AG04449 (cell line): Measurements from ENCODE around the gene RAC2.

Source experiments
- CTCF ChIA-PET: fragments of 350-600 bp; formaldehyde crosslinking; extraction: SDS; loops from one replicate; lab custom pipeline; 2021; ENCODE audit warnings: antibody characterized with exemption; lab: Yijun Ruan, JAX
- POLR2A ChIA-PET: fragments of 400-600, 350-600 bp; formaldehyde crosslinking; extraction: SDS; loops from one replicate; lab custom pipeline; 2020; ENCODE audit warnings: antibody characterized with exemption, inconsistent platforms; lab: Yijun Ruan, JAX
- DNase-seq: peaks from one replicate; pipeline ENCODE4 v3.0.0-alpha.2; 2010; ENCODE audit warnings: low read depth, low spot score
- H3K4me3 ChIP-seq: 2 replicates; pipeline ENCODE4 v1.5.1; 2011; ENCODE audit warnings: low read depth, mild to moderate bottlenecking, control low read depth, low read length
- TF ChIP-seq, protein P1 (sequence below): IDR thresholded peaks from one replicate; pipeline ENCODE4 v1.5.1; 2011; ENCODE audit warnings: mild to moderate bottlenecking, moderate library complexity, low read length, control low read depth, inconsistent platforms; ENCODE audit not compliant: insufficient read depth; ENCODE audit errors: missing control alignments

Gene RAC2

DNA sequence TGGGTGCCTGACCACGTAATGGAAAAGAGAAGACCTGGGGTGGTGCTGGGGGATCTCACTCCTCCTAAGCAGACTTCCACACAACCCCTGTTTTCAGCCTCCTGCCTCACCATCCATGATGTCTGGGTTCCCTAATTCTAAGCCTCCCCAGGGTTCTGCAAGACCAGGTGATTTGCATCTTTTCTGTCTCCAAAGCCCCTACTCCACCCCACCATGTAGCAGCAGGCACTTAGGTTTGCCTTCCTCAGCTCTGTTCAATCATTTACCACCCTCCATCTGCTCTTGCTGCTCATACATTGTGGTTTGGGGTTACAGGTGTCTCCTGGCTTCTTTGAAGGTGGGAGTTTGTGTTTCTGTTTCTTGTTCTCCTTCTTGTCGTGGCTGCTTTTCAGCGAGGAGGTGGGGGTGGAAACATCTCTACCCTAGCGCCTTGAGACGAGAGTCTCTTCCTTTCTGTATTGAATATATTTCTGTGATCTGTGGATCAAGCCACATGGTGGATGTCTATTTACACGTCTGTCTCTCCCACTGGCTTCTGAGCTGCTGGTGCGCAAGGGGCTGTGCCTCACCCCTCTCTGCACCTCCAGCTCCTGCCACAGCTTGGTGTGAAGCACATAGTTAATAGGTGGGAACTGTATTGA lies 25.2 kb downstream of the RAC2 start:
- no peak for DNase-seq
- ChIA-PET CTCF (interaction anchor here (1.8 to 3.0 kb wide), 2 partner anchors 19 to 42 kb away, joined by 6 to 16 read pairs; no protein-coding TSS in a partner anchor), POLR2A (interaction anchor here (0.6 kb wide), 1 partner anchor 19 kb away, joined by 4 read pairs; no protein-coding TSS in a partner anchor)
- no peak overlapping the region for H3K4me3 ChIP-seq
- TF ChIP-seq, protein P1, sequence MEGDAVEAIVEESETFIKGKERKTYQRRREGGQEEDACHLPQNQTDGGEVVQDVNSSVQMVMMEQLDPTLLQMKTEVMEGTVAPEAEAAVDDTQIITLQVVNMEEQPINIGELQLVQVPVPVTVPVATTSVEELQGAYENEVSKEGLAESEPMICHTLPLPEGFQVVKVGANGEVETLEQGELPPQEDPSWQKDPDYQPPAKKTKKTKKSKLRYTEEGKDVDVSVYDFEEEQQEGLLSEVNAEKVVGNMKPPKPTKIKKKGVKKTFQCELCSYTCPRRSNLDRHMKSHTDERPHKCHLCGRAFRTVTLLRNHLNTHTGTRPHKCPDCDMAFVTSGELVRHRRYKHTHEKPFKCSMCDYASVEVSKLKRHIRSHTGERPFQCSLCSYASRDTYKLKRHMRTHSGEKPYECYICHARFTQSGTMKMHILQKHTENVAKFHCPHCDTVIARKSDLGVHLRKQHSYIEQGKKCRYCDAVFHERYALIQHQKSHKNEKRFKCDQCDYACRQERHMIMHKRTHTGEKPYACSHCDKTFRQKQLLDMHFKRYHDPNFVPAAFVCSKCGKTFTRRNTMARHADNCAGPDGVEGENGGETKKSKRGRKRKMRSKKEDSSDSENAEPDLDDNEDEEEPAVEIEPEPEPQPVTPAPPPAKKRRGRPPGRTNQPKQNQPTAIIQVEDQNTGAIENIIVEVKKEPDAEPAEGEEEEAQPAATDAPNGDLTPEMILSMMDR = no peak

DNA sequence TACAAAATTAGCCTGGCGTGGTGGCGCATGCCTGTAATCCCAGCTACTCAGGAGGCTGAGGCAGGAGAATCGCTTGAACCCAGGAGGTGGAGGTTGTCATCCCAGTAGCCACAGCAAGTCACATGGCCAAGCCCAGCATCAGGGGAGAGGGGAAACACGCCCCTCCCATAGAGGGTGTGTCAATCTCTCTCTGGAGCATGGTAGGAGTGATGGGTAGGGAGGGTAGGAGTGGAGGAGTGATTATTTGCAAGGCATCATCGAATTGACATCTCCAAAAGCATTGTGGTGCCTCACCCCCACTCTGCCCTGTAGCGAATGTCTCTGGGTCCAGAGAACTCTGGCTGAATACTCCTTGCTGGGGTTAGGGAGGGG lies 25.7 kb downstream of the RAC2 start:
- CTCF ChIA-PET = interaction anchor here (1.8 to 3.3 kb wide), 3 partner anchors 18 to 43 kb away, joined by 6 to 33 read pairs (median 16); no protein-coding TSS in a partner anchor
- POLR2A ChIA-PET = interaction anchor here (1.8 kb wide), 1 partner anchor 12 kb away, joined by 4 read pairs; no protein-coding TSS in a partner anchor
- TF ChIP-seq, protein P1 = no peak
- no peak overlapping the region for H3K4me3 ChIP-seq
- no peak for DNase-seq

DNA sequence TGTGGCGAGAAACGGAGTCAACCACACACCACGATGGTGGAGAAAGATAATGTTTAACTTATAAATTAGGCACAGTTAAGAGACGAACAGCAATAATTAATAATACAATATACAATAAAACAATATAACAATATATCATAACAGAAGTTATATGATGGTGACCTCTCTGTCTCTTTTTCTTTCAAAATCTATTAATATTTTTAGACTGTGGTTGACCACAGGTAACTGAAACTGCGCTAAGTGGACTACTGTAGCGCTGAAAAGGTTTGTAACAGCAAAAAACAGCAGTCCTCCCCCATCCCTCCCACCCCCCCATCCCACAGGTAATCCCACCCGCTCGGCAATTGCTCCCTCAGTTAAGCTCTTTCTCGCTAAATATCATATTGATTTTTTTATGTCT lies 28.2 kb downstream of the RAC2 start:
- ChIA-PET CTCF (interaction anchor here (2.0 to 3.3 kb wide), 2 partner anchors 15 to 170 kb away, joined by 4 to 33 read pairs; no protein-coding TSS in a partner anchor), POLR2A (no interaction called here)
- TF ChIP-seq, protein P1 = no peak
- DNase-seq = no peak
- H3K4me3 ChIP-seq = no peak overlapping the region

DNA sequence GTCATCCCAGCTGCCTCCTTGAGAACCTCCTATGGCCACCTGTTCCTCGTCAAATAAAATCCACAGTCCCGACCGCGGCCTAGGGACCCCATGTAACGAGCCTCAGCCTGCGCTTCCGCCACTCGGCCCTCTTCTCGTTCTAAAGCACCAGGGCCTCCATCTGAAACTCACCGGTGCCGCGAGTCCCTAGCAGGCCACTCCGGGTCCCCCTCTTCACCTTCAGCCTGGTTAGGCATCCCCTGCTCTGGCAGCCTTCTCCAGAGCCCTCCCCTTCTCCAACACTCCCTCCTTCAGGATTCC lies 29.4 kb downstream of the RAC2 start:
- CTCF ChIA-PET = interaction anchor here (6.8 kb wide), 1 partner anchor 15 kb away, joined by 61 read pairs; no protein-coding TSS in a partner anchor

DNA sequence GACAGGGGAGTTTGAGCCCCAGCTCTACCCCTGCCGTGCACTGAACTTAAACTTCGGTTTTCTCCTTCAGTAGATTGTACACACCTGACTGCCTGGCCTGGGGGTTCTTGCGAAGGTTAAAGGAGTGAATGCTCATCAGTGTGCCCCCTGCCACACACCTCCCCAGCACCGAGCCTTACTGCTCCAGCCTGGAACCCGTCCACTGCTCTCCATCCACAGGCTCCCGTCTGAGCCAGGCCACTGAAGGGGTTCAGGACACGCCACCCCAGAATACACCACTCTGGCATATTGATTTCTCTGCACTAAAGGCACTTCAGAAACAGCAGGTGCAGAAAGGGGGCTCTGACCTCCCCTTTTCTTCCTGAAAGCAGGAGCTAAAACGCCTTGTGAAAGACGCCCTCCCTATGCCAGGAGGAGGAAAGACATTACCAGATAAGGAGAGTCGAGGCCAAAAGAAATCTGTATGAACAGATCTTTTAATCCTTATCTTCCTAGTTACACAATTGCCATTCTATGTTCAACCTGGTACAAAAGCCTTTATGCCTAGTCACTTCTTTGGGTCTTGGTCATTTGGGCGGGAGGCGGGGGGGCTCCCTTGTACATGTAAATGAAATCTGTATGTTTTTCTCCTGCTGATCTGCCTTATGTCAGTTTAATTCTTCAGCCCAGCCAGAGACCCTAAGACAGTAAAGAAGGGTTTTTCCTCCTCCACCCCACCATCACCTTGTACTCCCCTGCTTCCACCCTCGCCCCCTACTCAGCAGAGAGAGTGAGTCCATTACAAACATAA lies 29.9 kb downstream of the RAC2 start:
- no peak for DNase-seq
- TF ChIP-seq, protein P1 = no peak
- ChIA-PET POLR2A (no interaction called here), CTCF (interaction anchor here (6.8 kb wide), 1 partner anchor 14 kb away, joined by 61 read pairs; no protein-coding TSS in a partner anchor)
- H3K4me3 ChIP-seq = no peak overlapping the region

More for the DNA sequence above, 29.4 kb downstream of the RAC2 start:
- POLR2A ChIA-PET = no interaction called here
- no peak for DNase-seq
- TF ChIP-seq, protein P1 = no peak
- no peak overlapping the region for H3K4me3 ChIP-seq

DNA sequence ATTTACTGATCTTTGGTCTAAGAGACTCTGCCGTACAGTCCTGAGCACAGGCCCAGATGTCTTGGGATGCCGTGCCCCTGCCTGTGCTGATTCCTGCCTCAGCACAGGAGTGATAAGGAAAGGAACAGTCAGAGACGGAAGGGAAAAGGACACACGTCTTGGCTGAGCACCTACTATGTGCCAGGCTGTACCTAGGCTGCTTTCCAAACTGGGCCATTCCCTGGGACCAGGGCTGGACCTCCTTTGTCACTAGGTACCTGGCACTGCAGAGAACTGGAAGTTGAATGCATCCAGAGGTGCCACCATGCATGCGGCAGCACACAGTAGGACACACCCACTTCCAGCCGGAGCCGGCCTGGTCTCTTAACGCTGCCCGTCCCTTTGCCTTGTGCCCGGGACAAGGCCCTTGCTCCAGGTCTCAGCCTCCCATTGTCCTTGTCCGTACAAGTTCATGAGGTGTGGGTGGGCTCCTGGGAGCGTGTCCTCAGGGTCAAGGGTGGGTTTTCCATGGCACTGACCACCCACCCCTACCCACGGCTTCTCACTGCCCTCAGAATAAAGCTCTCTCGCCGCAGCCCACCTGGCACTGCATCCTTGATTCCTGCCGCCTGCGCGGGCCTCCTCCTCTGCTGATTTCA lies 30.7 kb downstream of the RAC2 start:
- ChIA-PET CTCF (interaction anchor here (6.8 kb wide), 1 partner anchor 13 kb away, joined by 61 read pairs; no protein-coding TSS in a partner anchor), POLR2A (no interaction called here)
- no peak for DNase-seq

More for the DNA sequence above, 30.7 kb downstream of the RAC2 start:
- TF ChIP-seq, protein P1 = no peak
- H3K4me3 ChIP-seq = no peak overlapping the region
